ENCODE measurements around the gene BTNL8. TPM values are rescaled to one million over a fixed set of nuclear protein-coding genes. Genes with fewer than 3 reads are reported as not detected.
"Not testable (repeated sequence)": the region's sequence is repeated elsewhere in the genome, so short reads cannot be mapped to it uniquely, and the experiment has no call there.

BTNL8 gene
- total and polyA plus RNA-seq, 2 experiments from 2014 or later = not detected

DNA sequence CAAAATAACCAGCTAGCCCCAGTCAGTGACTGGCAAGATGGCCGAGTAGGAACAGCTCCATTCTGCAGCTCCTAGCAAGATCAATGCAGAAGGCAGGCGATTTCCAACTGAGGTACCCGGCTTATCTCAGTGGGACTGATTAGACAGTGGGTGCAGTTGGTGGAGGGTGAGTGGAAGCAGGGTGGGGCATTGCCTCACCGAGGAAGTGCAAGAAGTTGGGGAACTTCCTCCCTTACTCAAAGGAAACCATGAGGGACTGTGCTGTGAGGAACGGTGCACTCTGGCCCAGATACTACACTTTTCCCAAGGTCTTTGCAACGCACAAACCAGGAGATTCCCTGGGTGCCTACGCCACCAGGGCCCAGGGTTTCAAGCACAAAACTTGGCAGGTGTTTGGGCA lies 9.6 kb upstream of the BTNL8 start:
- in situ Hi-C loops (cut with MboI) = loop anchor here (25.0 kb wide), 1 partner anchor 123 kb away; no protein-coding TSS in a partner anchor
- H3K4me3 ChIP-seq = no peak overlapping the region
- DNase-seq = no peak
- no peak overlapping the region for H3K4me2 ChIP-seq (ENCODE audit: unreplicated experiment)
- H3K36me3 ChIP-seq (ENCODE audit: low read depth) = no peaks in the 10 kb centered on the region
- H3K9me3 ChIP-seq (ENCODE audit: low read depth) = no peaks in the 10 kb centered on the region
- WGBS, 2 experiments (ENCODE audit: low coverage in 1 of 2, low lambda C conversion rate in 2 of 2, missing lambda C conversion rate in 2 of 2) = 24 to 32% methylated on average over 7 of the region's 7 CpGs
- TF ChIP-seq EZH2phosphoT487 (IDR thresholded peaks at IDR 0.05; ENCODE audit: insufficient read depth, low read depth) (no peak), EZH2 (IDR thresholded peaks at IDR 0.05; ENCODE audit: insufficient read depth, poor library complexity, severe bottlenecking) (no peak)
- no peak overlapping the region for H3K9ac ChIP-seq
- no peaks in the 10 kb centered on the region for H3K27me3 ChIP-seq (replicated peaks; ENCODE audit: insufficient read depth)
- H3F3A ChIP-seq (ENCODE audit: insufficient read depth) = no peaks in the 10 kb centered on the region
- no peak overlapping the region for H3K27ac ChIP-seq
- no peaks in the 10 kb centered on the region for H3K79me2 ChIP-seq (ENCODE audit: insufficient read depth)
- no peaks in the 10 kb centered on the region for H3K4me1 ChIP-seq (ENCODE audit: insufficient read depth)
- H4K20me1 ChIP-seq (ENCODE audit: insufficient read depth) = no peaks in the 10 kb centered on the region
- no peak overlapping the region for H2AFZ ChIP-seq
- H3K9me2 ChIP-seq (ENCODE audit: insufficient read depth) = no peaks in the 10 kb centered on the region

DNA sequence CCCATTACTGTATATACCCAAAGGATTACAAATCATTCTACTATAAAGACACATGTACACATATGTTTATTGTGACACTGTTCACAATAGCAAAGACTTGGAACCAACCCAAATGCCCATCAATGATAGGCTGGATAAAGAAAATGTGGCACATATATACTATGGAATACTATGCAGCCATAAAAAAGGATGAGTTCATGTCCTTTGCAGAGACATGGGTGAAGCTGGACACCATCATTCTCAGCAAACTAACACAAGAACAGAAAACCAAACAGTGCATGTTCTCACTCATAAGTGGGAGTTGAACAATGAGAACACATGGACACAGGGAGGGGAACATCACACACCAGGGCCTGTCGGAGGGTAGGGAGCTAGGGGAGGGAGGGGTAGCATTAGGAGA lies 3.6 kb upstream of the BTNL8 start:
- H3K27me3 ChIP-seq (replicated peaks; ENCODE audit: insufficient read depth); H3K9me3 ChIP-seq (ENCODE audit: low read depth); H3K79me2 ChIP-seq (ENCODE audit: insufficient read depth); H3F3A ChIP-seq (ENCODE audit: insufficient read depth); H3K9ac ChIP-seq; H3K36me3 ChIP-seq (ENCODE audit: low read depth); DNase-seq; H3K9me2 ChIP-seq (ENCODE audit: insufficient read depth); H3K27ac ChIP-seq; H3K4me2 ChIP-seq (ENCODE audit: unreplicated experiment); H3K4me3 ChIP-seq; H3K4me1 ChIP-seq (ENCODE audit: insufficient read depth); H2AFZ ChIP-seq; H4K20me1 ChIP-seq (ENCODE audit: insufficient read depth): not testable (repeated sequence)
- WGBS, 2 experiments (ENCODE audit: low coverage in 1 of 2, low lambda C conversion rate in 2 of 2, missing lambda C conversion rate in 2 of 2) = 67 to 74% methylated on average over 1 of the region's 1 CpG
- in situ Hi-C loops (cut with MboI) = loop anchor here (25.0 kb wide), 1 partner anchor 117 kb away; no protein-coding TSS in a partner anchor

DNA sequence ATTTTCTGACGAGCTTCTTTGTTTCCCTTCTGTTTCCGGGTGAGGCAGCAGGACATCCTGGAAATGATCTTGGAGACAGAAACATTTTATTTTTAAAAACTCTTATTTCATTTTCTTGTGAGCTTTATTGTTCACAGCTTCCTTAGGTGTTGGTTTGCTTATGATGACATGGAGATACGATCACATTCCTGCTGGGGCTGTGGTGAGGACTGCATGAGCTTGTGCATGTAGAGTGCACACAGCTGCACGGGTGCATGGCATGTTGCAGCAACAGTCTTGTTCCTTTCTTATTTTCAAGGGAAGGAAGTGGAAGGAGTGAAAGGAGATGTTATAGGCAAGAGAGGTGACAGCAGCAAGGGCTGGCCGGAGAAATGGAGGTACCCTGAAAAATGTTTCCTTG lies 1.2 kb downstream of the BTNL8 start:
- no peak for DNase-seq
- in situ Hi-C loops (cut with MboI) = no loop called here
- 34 to 39% methylated on average over 5 of the region's 5 CpGs for WGBS, 2 experiments (ENCODE audit: low coverage in 1 of 2, low lambda C conversion rate in 2 of 2, missing lambda C conversion rate in 2 of 2)

GRCh38 chr5:180901319-180902009 lies 2.5 kb downstream of the BTNL8 start:
- TF ChIP-seq EZH2 (IDR thresholded peaks at IDR 0.05; ENCODE audit: insufficient read depth, poor library complexity, severe bottlenecking) (no peak), EZH2phosphoT487 (IDR thresholded peaks at IDR 0.05; ENCODE audit: insufficient read depth, low read depth) (no peak)
- Histone ChIP-seq H2AFZ (no peak overlapping the region), H3K9me2 (ENCODE audit: insufficient read depth) (no peaks in the 10 kb centered on the region), H3K4me2 (ENCODE audit: unreplicated experiment) (no peak overlapping the region), H3K27me3 (replicated peaks; ENCODE audit: insufficient read depth) (no peaks in the 10 kb centered on the region), H3K4me3 (no peak overlapping the region), H3K27ac (no peak overlapping the region), H3K9ac (no peak overlapping the region), H4K20me1 (ENCODE audit: insufficient read depth) (no peaks in the 10 kb centered on the region), H3K79me2 (ENCODE audit: insufficient read depth) (no peaks in the 10 kb centered on the region), H3K36me3 (ENCODE audit: low read depth) (no peaks in the 10 kb centered on the region), H3K9me3 (ENCODE audit: low read depth) (no peaks in the 10 kb centered on the region), H3F3A (ENCODE audit: insufficient read depth) (no peaks in the 10 kb centered on the region), H3K4me1 (ENCODE audit: insufficient read depth) (no peaks in the 10 kb centered on the region)
- DNase-seq = no peak
- in situ Hi-C loops (cut with MboI) = no loop called here
- WGBS, 2 experiments (ENCODE audit: low coverage in 1 of 2, low lambda C conversion rate in 2 of 2, missing lambda C conversion rate in 2 of 2) = 43 to 54% methylated on average over 7 of the region's 7 CpGs

More for the DNA sequence above, 1.2 kb downstream of the BTNL8 start:
- H3F3A ChIP-seq (ENCODE audit: insufficient read depth) = no peaks in the 10 kb centered on the region
- no peaks in the 10 kb centered on the region for H3K27me3 ChIP-seq (replicated peaks; ENCODE audit: insufficient read depth)
- H2AFZ ChIP-seq = no peak overlapping the region
- no peak overlapping the region for H3K9ac ChIP-seq
- TF ChIP-seq EZH2phosphoT487 (IDR thresholded peaks at IDR 0.05; ENCODE audit: insufficient read depth, low read depth) (no peak), EZH2 (IDR thresholded peaks at IDR 0.05; ENCODE audit: insufficient read depth, poor library complexity, severe bottlenecking) (no peak)
- H4K20me1 ChIP-seq (ENCODE audit: insufficient read depth) = no peaks in the 10 kb centered on the region
- no peaks in the 10 kb centered on the region for H3K9me2 ChIP-seq (ENCODE audit: insufficient read depth)
- no peak overlapping the region for H3K27ac ChIP-seq
- H3K4me2 ChIP-seq (ENCODE audit: unreplicated experiment) = no peak overlapping the region
- no peaks in the 10 kb centered on the region for H3K4me1 ChIP-seq (ENCODE audit: insufficient read depth)
- H3K9me3 ChIP-seq (ENCODE audit: low read depth) = no peaks in the 10 kb centered on the region
- no peaks in the 10 kb centered on the region for H3K79me2 ChIP-seq (ENCODE audit: insufficient read depth)
- no peaks in the 10 kb centered on the region for H3K36me3 ChIP-seq (ENCODE audit: low read depth)
- no peak overlapping the region for H3K4me3 ChIP-seq
